ENCODE measurements around the gene RALGAPA1.
"Not testable (repeated sequence)": the region's sequence is repeated elsewhere in the genome, so short reads cannot be mapped to it uniquely, and the experiment has no call there.

The RALGAPA1 gene

GRCh38 chr14:35761922-35762321, 47.2 kb downstream of the RALGAPA1 start:
- no peak for DNase-seq (ENCODE audit: low read depth)

- DNase-seq (ENCODE audit: low read depth) = no peak
Observed at GRCh38 chr14:35760143-35760542, 49.0 kb downstream of the RALGAPA1 start.

- no peak for DNase-seq (ENCODE audit: low read depth)
Observed at GRCh38 chr14:35758523-35759129, 50.5 kb downstream of the RALGAPA1 start.

- no peak for DNase-seq (ENCODE audit: low read depth)
Observed at GRCh38 chr14:35754671-35755070, 54.4 kb downstream of the RALGAPA1 start.

- no peak for DNase-seq (ENCODE audit: low read depth)
Observed at GRCh38 chr14:35752380-35752779, 56.7 kb downstream of the RALGAPA1 start.

GRCh38 chr14:35750202-35750904, 58.7 kb downstream of the RALGAPA1 start:
- no peak for DNase-seq (ENCODE audit: low read depth)

- DNase-seq (ENCODE audit: low read depth) = no peak
Observed at GRCh38 chr14:35747379-35747778, 61.7 kb downstream of the RALGAPA1 start.

- DNase-seq (ENCODE audit: low read depth) = no peak
Observed at GRCh38 chr14:35742442-35742841, 66.7 kb downstream of the RALGAPA1 start.

GRCh38 chr14:35742032-35742371, 67.1 kb downstream of the RALGAPA1 start:
- DNase-seq (ENCODE audit: low read depth) = no peak

GRCh38 chr14:35741345-35742031, 67.6 kb downstream of the RALGAPA1 start:
- no peak for DNase-seq (ENCODE audit: low read depth)

- no peak for DNase-seq (ENCODE audit: low read depth)
Observed at GRCh38 chr14:35740215-35740614, 68.9 kb downstream of the RALGAPA1 start.

GRCh38 chr14:35735163-35735562, 73.9 kb downstream of the RALGAPA1 start:
- DNase-seq (ENCODE audit: low read depth) = not testable (repeated sequence)

GRCh38 chr14:35733510-35733909, 75.6 kb downstream of the RALGAPA1 start:
- DNase-seq (ENCODE audit: low read depth) = not testable (repeated sequence)

- no peak for DNase-seq (ENCODE audit: low read depth)
Observed at GRCh38 chr14:35730871-35731270, 78.2 kb downstream of the RALGAPA1 start.

- no peak for DNase-seq (ENCODE audit: low read depth)
Observed at GRCh38 chr14:35727764-35728163, 81.3 kb downstream of the RALGAPA1 start.

GRCh38 chr14:35725930-35726329, 83.2 kb downstream of the RALGAPA1 start:
- no peak for DNase-seq (ENCODE audit: low read depth)

- no peak for DNase-seq (ENCODE audit: low read depth)
Observed at GRCh38 chr14:35715079-35715478, 94.0 kb downstream of the RALGAPA1 start.

GRCh38 chr14:35712466-35712865, 96.6 kb downstream of the RALGAPA1 start:
- no peak for DNase-seq (ENCODE audit: low read depth)

GRCh38 chr14:35708062-35708461, 101.0 kb downstream of the RALGAPA1 start:
- no peak for DNase-seq (ENCODE audit: low read depth)

GRCh38 chr14:35705636-35706035, 103.5 kb downstream of the RALGAPA1 start:
- no peak for DNase-seq (ENCODE audit: low read depth)

GRCh38 chr14:35704793-35705493, 104.2 kb downstream of the RALGAPA1 start:
- no peak for DNase-seq (ENCODE audit: low read depth)

GRCh38 chr14:35701531-35701930, 107.6 kb downstream of the RALGAPA1 start:
- DNase-seq (ENCODE audit: low read depth) = no peak
